HepG2 (cell line): ENCODE results near the gene HECTD2. TPM values are rescaled to one million over a fixed set of nuclear protein-coding genes. Genes with fewer than 3 reads are reported as not detected.

Source experiments
- ATAC-seq: fragments of 200-7000 bp; cut with Tn5 transposase; 3 replicates; pipeline ENCODE4 v1.9.1; 2020; ENCODE audit warnings: mild to moderate bottlenecking, moderate library complexity
- BruUV-seq: library from RNA; stranded (reverse); fragments of 400-500 nt; replicated peaks from 2 replicates; lab custom pipeline; 2021; lab: Mats Ljungman, UMichigan
- CTCF ChIA-PET: fragments of 300-600 bp; formaldehyde crosslinking; extraction: SDS; loops from one replicate; lab custom pipeline; 2021; ENCODE audit warnings: low total read pairs, inconsistent platforms, low intra/inter-chr PET ratio; lab: Yijun Ruan, JAX
- POLR2A ChIA-PET: fragments of 350-600 bp; sonication (Branson Sonifier 250); formaldehyde crosslinking; loops from one replicate; lab custom pipeline; 2020; ENCODE audit warnings: antibody characterized with exemption, inconsistent platforms; lab: Yijun Ruan, JAX
- DNase-seq: peaks from one replicate; pipeline ENCODE4 v3.0.0-alpha.2; 2015; ENCODE audit warnings: low spot score
- FAIRE-seq: peaks from 3 replicates; lab custom pipeline; 2011; peaks lifted over from hg19 to GRCh38; lab: Jason Lieb, UNC
- H2AFZ ChIP-seq: one replicate; pipeline ENCODE4 v1.6.1; 2011; ENCODE audit warnings: low read length, inconsistent platforms
- H3K27ac ChIP-seq: fragments of 300-600 bp; 3 replicates; pipeline ENCODE4 v1.8.0; 2011; ENCODE audit warnings: mixed run types, mild to moderate bottlenecking, mixed read lengths, low read length, inconsistent platforms; ENCODE audit not compliant: insufficient read depth; ENCODE audit errors: extremely low read length
- H3K27me3 ChIP-seq, 2 experiments: fragments of 200-600 bp in 1 of 2; 2 replicates in 1 of 2; 3 replicates in 1 of 2; pipeline versions ENCODE4 v1.6.0 to v1.8.0; 2011; ENCODE audit warnings: low read length in 2 of 2, mild to moderate bottlenecking in 2 of 2, moderate library complexity in 2 of 2, inconsistent platforms in 1 of 2; ENCODE audit not compliant: insufficient read depth in 2 of 2, control insufficient read depth in 1 of 2
- H3K36me3 ChIP-seq, 2 experiments: fragments of 200-600 bp in 1 of 2; replicated peaks in 1 of 2; 2 replicates in 1 of 2; 3 replicates in 1 of 2; pipeline versions ENCODE4 v1.5.1 to v1.8.0; 2011; ENCODE audit warnings: low read length in 2 of 2, inconsistent platforms in 1 of 2; ENCODE audit not compliant: insufficient read depth in 2 of 2, control insufficient read depth in 1 of 2
- H3K4me1 ChIP-seq: 2 replicates; pipeline ENCODE4 v1.5.1; 2012; ENCODE audit warnings: low read length, inconsistent platforms; ENCODE audit not compliant: insufficient read depth
- H3K4me2 ChIP-seq: 2 replicates; pipeline ENCODE4 v1.6.0; 2011; ENCODE audit warnings: low read depth, low read length, inconsistent platforms
- H3K4me3 ChIP-seq, 3 experiments: fragments of 200-600 bp in 1 of 3; sonication (generic), shearing (Covaris generic) in 1 of 3; replicated peaks in 1 of 3; 2 replicates each; pipeline ENCODE4 v1.5.1; 2011 to 2016; ENCODE audit warnings: low read length in 3 of 3, inconsistent platforms in 2 of 3, low read depth in 2 of 3, mild to moderate bottlenecking in 2 of 3, control low read depth in 1 of 3, mixed read lengths in 1 of 3; ENCODE audit not compliant: insufficient read depth in 1 of 3
- H3K79me2 ChIP-seq: one replicate; pipeline ENCODE4 v1.6.1; 2011; ENCODE audit warnings: low read length, inconsistent platforms; ENCODE audit not compliant: insufficient read depth
- H3K9ac ChIP-seq: 2 replicates; pipeline ENCODE4 v1.6.0; 2011; ENCODE audit warnings: mild to moderate bottlenecking, low read depth, low read length, inconsistent platforms; ENCODE audit not compliant: insufficient read depth
- H3K9me3 ChIP-seq: 2 replicates; pipeline ENCODE4 v1.5.1; 2012; ENCODE audit warnings: mild to moderate bottlenecking, low read length
- H4K20me1 ChIP-seq: 2 replicates; pipeline ENCODE4 v1.6.0; 2011; ENCODE audit warnings: inconsistent platforms, mild to moderate bottlenecking, low read length, moderate library complexity; ENCODE audit not compliant: insufficient read depth
- ATM ChIP-seq: fragments of 450-650 bp; IDR thresholded peaks from 2 replicates; pipeline ENCODE4 v1.7.1; 2017; ENCODE audit warnings: mild to moderate bottlenecking, borderline replicate concordance
- HMGA1 ChIP-seq: sonication (generic); formaldehyde crosslinking; conservative IDR thresholded peaks from 2 replicates; pipeline ENCODE4 v1.4.0; 2020; ENCODE audit warnings: missing genetic modification reagents
- IRF9 ChIP-seq: sonication (generic); formaldehyde crosslinking; IDR thresholded peaks from 2 replicates; pipeline ENCODE4 v1.8.0; 2022; ENCODE audit warnings: missing genetic modification reagents, mild to moderate bottlenecking, borderline replicate concordance
- KLF11 ChIP-seq: IDR thresholded peaks from 2 replicates; pipeline ENCODE4 v1.6.1; 2016; ENCODE audit warnings: missing compliant biosample characterization
- KLF13 ChIP-seq: sonication (generic); formaldehyde crosslinking; IDR thresholded peaks from 2 replicates; pipeline ENCODE4 v1.4.0; 2020; ENCODE audit warnings: mild to moderate bottlenecking, missing genetic modification reagents
- SIX1 ChIP-seq: sonication (generic); formaldehyde crosslinking; IDR thresholded peaks from 2 replicates; pipeline ENCODE4 v1.4.0; 2020; ENCODE audit warnings: missing genetic modification reagents, borderline replicate concordance
- WIZ ChIP-seq: sonication (generic); formaldehyde crosslinking; IDR thresholded peaks from 2 replicates; pipeline ENCODE4 v1.5.1; 2020; ENCODE audit warnings: mild to moderate bottlenecking, missing genetic modification reagents
- ZHX2 ChIP-seq, 2 experiments: sonication (generic) in 1 of 2; formaldehyde crosslinking in 1 of 2; IDR thresholded peaks; 2 replicates each; pipeline versions ENCODE4 v1.6.1 to v1.9.0; 2014 to 2022; ENCODE audit warnings: antibody characterized with exemption in 1 of 2, borderline replicate concordance in 1 of 2, inconsistent platforms in 1 of 2, low read depth in 1 of 2, missing genetic modification reagents in 1 of 2
- ZNF235 ChIP-seq: sonication (generic); formaldehyde crosslinking; IDR thresholded peaks from 2 replicates; pipeline ENCODE4 v1.8.1; 2023; ENCODE audit warnings: mild to moderate bottlenecking, missing genetic modification reagents, borderline replicate concordance
- ZNF710 ChIP-seq: sonication (generic); formaldehyde crosslinking; IDR thresholded peaks from 2 replicates; pipeline ENCODE4 v1.5.0; 2020; ENCODE audit warnings: mild to moderate bottlenecking, missing genetic modification reagents, borderline replicate concordance
- ZNF878 ChIP-seq: sonication (generic); formaldehyde crosslinking; IDR thresholded peaks from 2 replicates; pipeline ENCODE4 v1.8.1; 2023; ENCODE audit warnings: mild to moderate bottlenecking, missing genetic modification reagents, moderate library complexity
- ZSCAN21 ChIP-seq: sonication (generic); formaldehyde crosslinking; IDR thresholded peaks from 2 replicates; pipeline ENCODE4 v1.8.0; 2022; ENCODE audit warnings: mild to moderate bottlenecking, missing genetic modification reagents, moderate library complexity, borderline replicate concordance
- WGBS: methylation state at CpG from one replicate; pipeline ENCODE4 v1.1.6; 2017; ENCODE audit warnings: low lambda C conversion rate; 5-methylcytosine and 5-hydroxymethylcytosine counted together
- in situ Hi-C: cut with HindIII; loops from 2 replicates; pipeline ENCODE4 v1.10.0; 2017; ENCODE audit warnings: low pct_unique_long_range_greater_than_20kb; ENCODE audit not compliant: extremely low pct_ligation_motif_present
- intact Hi-C: fragments of 100-400 bp; cut with micrococcal nuclease; formaldehyde crosslinking; loops from one replicate; pipeline ENCODE4 v1.10.0; 2022; ENCODE audit not compliant: unreplicated experiment
- polyA plus RNA-seq, 8 experiments: library from polyadenylated mRNA; depleted of rRNA in 3 of 8; stranded (reverse) in 7 of 8; unstranded in 1 of 8; fragments of >200 nt; fragmentation: Illumina TruSeq in 4 of 8; extraction: Trizol in 4 of 8; gene quantifications; 2 replicates each; pipeline versions ENCODE4 v1.2.1 to v1.2.3, GENCODE V29; 2011 to 2016; ENCODE audit warnings: low read depth in 4 of 8, missing spikeins in 1 of 8, mixed read lengths in 1 of 8; ENCODE audit not compliant: insufficient read depth in 1 of 8
- total RNA-seq, 5 experiments: library from RNA; depleted of rRNA; stranded (reverse); fragments of >200 nt; fragmentation: Illumina TruSeq; extraction: Trizol; gene quantifications; 2 replicates each; pipeline ENCODE4 v1.2.3, GENCODE V29; 2016; ENCODE audit warnings: low read depth in 1 of 5

HECTD2 gene
- total and polyA plus RNA-seq, 2 of the 13 experiments (the other 11 are each of a cell fraction or from before 2014, with no cell fraction given): 3.2 to 5.2 TPM

GRCh38 chr10:91465261-91465660 lies 55.1 kb downstream of the HECTD2 start (continued):
- no peak for TF ChIP-seq ZNF235
- TF ChIP-seq KLF13 (CRISPR knock-in tag): no peak
- no peak for TF ChIP-seq SIX1 (CRISPR knock-in tag)
- no peak for TF ChIP-seq ZSCAN21 (CRISPR knock-in tag)
- TF ChIP-seq WIZ (CRISPR knock-in tag): no peak
- no peak for TF ChIP-seq ZHX2 (IDR thresholded peaks at IDR 0.05; ENCODE audit: low read depth)
- TF ChIP-seq ZHX2 (CRISPR knock-in tag; IDR thresholded peaks at IDR 0.05; ENCODE audit: borderline replicate concordance): no peak

GRCh38 chr10:91467114-91467513 lies 57.0 kb downstream of the HECTD2 start:
- Histone ChIP-seq H3K27me3 (no peaks in the 10 kb centered on the region), H3K4me1 (peaks cover 8% of the 10 kb centered on the region; the same call in 1 of the 2 replicates), H3K4me3 (no peak overlapping the region), H2AFZ (no peak overlapping the region), H4K20me1 (no peaks in the 10 kb centered on the region), H3K9ac (no peak overlapping the region), H3K27ac (no peak overlapping the region), H3K4me2 (no peak overlapping the region), H3K9me3 (no peaks in the 10 kb centered on the region), H3K36me3 (no peaks in the 10 kb centered on the region), H3K79me2 (no peaks in the 10 kb centered on the region)
- POLR2A ChIA-PET: no interaction called here
- FAIRE-seq (no peak), ATAC-seq (no peak), DNase-seq (no peak)
- 100% methylated on average over 3 of the region's 4 CpGs for WGBS
- intact Hi-C loops: no loop called here
- in situ Hi-C loops: no loop called here
- BruUV-seq: no TSS peak
- CTCF ChIA-PET: no interaction called here
- TF ChIP-seq ATM: no peak
- TF ChIP-seq ZNF710 (CRISPR knock-in tag): no peak
- no peak for TF ChIP-seq KLF11
- TF ChIP-seq ZNF878: no peak
- no peak for TF ChIP-seq IRF9
- TF ChIP-seq HMGA1 (CRISPR knock-in tag): no peak
